Muscle layer of duodenum (tissue), 2 donors: Measurements from ENCODE around the gene GARIN6.

Experiments used
- H3K27ac ChIP-seq: one replicate; pipeline ENCODE4 v1.7.0; 2013; ENCODE audit warnings: mild to moderate bottlenecking, low read length
- H3K27me3 ChIP-seq: one replicate; pipeline ENCODE4 v1.7.0; 2013; ENCODE audit warnings: low read depth, mild to moderate bottlenecking, control low read depth, low read length
- H3K36me3 ChIP-seq, 2 donors: one replicate each; pipeline ENCODE4 v1.7.0; 2013; ENCODE audit warnings: low read length in 2 of 2, control low read depth in 1 of 2, mild to moderate bottlenecking in 1 of 2; ENCODE audit not compliant: insufficient read depth in 2 of 2, control insufficient read depth in 1 of 2
- H3K4me1 ChIP-seq, 2 donors: one replicate each; pipeline ENCODE4 v1.7.0; 2013; ENCODE audit warnings: low read length in 2 of 2, mild to moderate bottlenecking in 2 of 2, control low read depth in 1 of 2, moderate library complexity in 1 of 2; ENCODE audit not compliant: insufficient read depth in 2 of 2, control insufficient read depth in 1 of 2
- H3K4me3 ChIP-seq, 2 donors: one replicate each; pipeline ENCODE4 v1.7.0; 2013; ENCODE audit warnings: low read length in 2 of 2, low read depth in 1 of 2, mild to moderate bottlenecking in 1 of 2
- H3K9me3 ChIP-seq, 2 donors: one replicate each; pipeline ENCODE4 v1.7.0; 2013; ENCODE audit warnings: low read length in 2 of 2, control low read depth in 1 of 2, mild to moderate bottlenecking in 1 of 2; ENCODE audit not compliant: control insufficient read depth in 1 of 2
- donor health status: healthy.

The GARIN6 gene

GRCh38 chr12:99644629-99645028 is 2.9 kb upstream of the GARIN6 start:
- H3K27me3 ChIP-seq: no peaks in the 10 kb centered on the region
- H3K27ac ChIP-seq: no peak overlapping the region
- H3K4me1 ChIP-seq: no peaks in the 10 kb centered on the region
- no peaks in the 10 kb centered on the region for H3K9me3 ChIP-seq
- H3K36me3 ChIP-seq: peaks cover 0 to 15% of the 10 kb centered on the region in 2 donors
- H3K4me3 ChIP-seq: no peak overlapping the region

- Histone ChIP-seq H3K36me3 (peaks cover 0 to 15% of the 10 kb centered on the region in 2 donors), H3K9me3 (no peaks in the 10 kb centered on the region), H3K4me3 (no peak overlapping the region), H3K4me1 (no peaks in the 10 kb centered on the region), H3K27ac (no peak overlapping the region), H3K27me3 (no peaks in the 10 kb centered on the region)
Measured at GRCh38 chr12:99648183-99648582, 630 bp downstream of the GARIN6 start.

GRCh38 chr12:99649551-99649950 is 2.0 kb downstream of the GARIN6 start:
- H3K27me3 ChIP-seq: no peaks in the 10 kb centered on the region
- no peaks in the 10 kb centered on the region for H3K4me1 ChIP-seq
- H3K36me3 ChIP-seq: peaks cover 0 to 15% of the 10 kb centered on the region in 2 donors
- no peak overlapping the region for H3K4me3 ChIP-seq
- H3K9me3 ChIP-seq: no peaks in the 10 kb centered on the region
- H3K27ac ChIP-seq: no peak overlapping the region

- H3K4me3 ChIP-seq: no peak overlapping the region
Measured at GRCh38 chr12:99658671-99659349, 11.3 kb downstream of the GARIN6 start.

GRCh38 chr12:99670635-99671034 is 23.1 kb downstream of the GARIN6 start:
- Histone ChIP-seq H3K4me1 (no peaks in the 10 kb centered on the region), H3K9me3 (no peaks in the 10 kb centered on the region), H3K27ac (no peak overlapping the region), H3K4me3 (no peak overlapping the region), H3K27me3 (no peaks in the 10 kb centered on the region), H3K36me3 (no peaks in the 10 kb centered on the region)

More at GRCh38 chr12:99658671-99659349, 11.3 kb downstream of the GARIN6 start:
- Histone ChIP-seq H3K27me3 (no peaks in the 10 kb centered on the region), H3K9me3 (no peaks in the 10 kb centered on the region), H3K27ac (no peak overlapping the region), H3K4me1 (no peaks in the 10 kb centered on the region), H3K36me3 (no peaks in the 10 kb centered on the region)

GRCh38 chr12:99680276-99680675 is 32.7 kb downstream of the GARIN6 start:
- Histone ChIP-seq H3K36me3 (no peaks in the 10 kb centered on the region), H3K9me3 (no peaks in the 10 kb centered on the region), H3K27me3 (no peaks in the 10 kb centered on the region), H3K4me3 (no peak overlapping the region), H3K27ac (no peak overlapping the region), H3K4me1 (no peaks in the 10 kb centered on the region)

- Histone ChIP-seq H3K9me3 (peaks cover 0 to 7% of the 10 kb centered on the region in 2 donors), H3K27me3 (no peaks in the 10 kb centered on the region), H3K27ac (no peak overlapping the region), H3K4me1 (no peaks in the 10 kb centered on the region), H3K4me3 (no peak overlapping the region), H3K36me3 (no peaks in the 10 kb centered on the region)
Measured at GRCh38 chr12:99686142-99686541, 38.6 kb downstream of the GARIN6 start.

GRCh38 chr12:99695050-99695449 is 47.5 kb downstream of the GARIN6 start:
- H3K4me3 ChIP-seq: no peak overlapping the region
- no peaks in the 10 kb centered on the region for H3K36me3 ChIP-seq
- H3K9me3 ChIP-seq: no peaks in the 10 kb centered on the region
- H3K27ac ChIP-seq: no peak overlapping the region
- no peaks in the 10 kb centered on the region for H3K27me3 ChIP-seq
- H3K4me1 ChIP-seq: no peaks in the 10 kb centered on the region
